HepG2 (cell line): ENCODE results near the gene ELMOD3.

Experiments used
- RAD21 ChIP-seq: fragments of 450-650 bp; formaldehyde crosslinking; IDR thresholded peaks from 2 replicates; pipeline ENCODE4 v1.5.0; 2020; ENCODE audit warnings: mild to moderate bottlenecking
- ZNF3 ChIP-seq: IDR thresholded peaks from 2 replicates; pipeline ENCODE4 v1.7.0; 2017; ENCODE audit warnings: inconsistent platforms
- ZSCAN29 ChIP-seq: sonication (generic); formaldehyde crosslinking; conservative IDR thresholded peaks from 2 replicates; pipeline ENCODE4 v1.4.0; 2020; ENCODE audit warnings: mild to moderate bottlenecking, missing genetic modification reagents
- TF ChIP-seq, protein P1 (sequence below): sonication (generic); formaldehyde crosslinking; IDR thresholded peaks from 2 replicates; pipeline ENCODE4 v1.4.0; 2020; ENCODE audit warnings: missing genetic modification reagents

GRCh38 chr2:85353876-85354285 lies 688 bp upstream of the ELMOD3 start:
- TF ChIP-seq RAD21 (CRISPR knock-in tag) (no peak), ZSCAN29 (CRISPR knock-in tag) (no peak), ZNF3 (CRISPR knock-in tag) (no peak; the same call in 1 of the 2 replicates)
- TF ChIP-seq, protein P1, sequence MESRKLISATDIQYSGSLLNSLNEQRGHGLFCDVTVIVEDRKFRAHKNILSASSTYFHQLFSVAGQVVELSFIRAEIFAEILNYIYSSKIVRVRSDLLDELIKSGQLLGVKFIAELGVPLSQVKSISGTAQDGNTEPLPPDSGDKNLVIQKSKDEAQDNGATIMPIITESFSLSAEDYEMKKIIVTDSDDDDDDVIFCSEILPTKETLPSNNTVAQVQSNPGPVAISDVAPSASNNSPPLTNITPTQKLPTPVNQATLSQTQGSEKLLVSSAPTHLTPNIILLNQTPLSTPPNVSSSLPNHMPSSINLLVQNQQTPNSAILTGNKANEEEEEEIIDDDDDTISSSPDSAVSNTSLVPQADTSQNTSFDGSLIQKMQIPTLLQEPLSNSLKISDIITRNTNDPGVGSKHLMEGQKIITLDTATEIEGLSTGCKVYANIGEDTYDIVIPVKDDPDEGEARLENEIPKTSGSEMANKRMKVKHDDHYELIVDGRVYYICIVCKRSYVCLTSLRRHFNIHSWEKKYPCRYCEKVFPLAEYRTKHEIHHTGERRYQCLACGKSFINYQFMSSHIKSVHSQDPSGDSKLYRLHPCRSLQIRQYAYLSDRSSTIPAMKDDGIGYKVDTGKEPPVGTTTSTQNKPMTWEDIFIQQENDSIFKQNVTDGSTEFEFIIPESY (CRISPR knock-in tag) = no peak
